SH-SY5Y (cell line): Measurements from ENCODE around the gene DISP1.

ENCODE experiments used
- GATA2 ChIP-seq: IDR thresholded peaks from 2 replicates; pipeline ENCODE4 v1.6.1; 2011; ENCODE audit warnings: mild to moderate bottlenecking, low read depth, low read length
- GATA3 ChIP-seq: IDR thresholded peaks from 2 replicates; pipeline ENCODE4 v1.6.1; 2011; ENCODE audit warnings: low read depth, mild to moderate bottlenecking, low read length, moderate library complexity

The DISP1 gene

DNA sequence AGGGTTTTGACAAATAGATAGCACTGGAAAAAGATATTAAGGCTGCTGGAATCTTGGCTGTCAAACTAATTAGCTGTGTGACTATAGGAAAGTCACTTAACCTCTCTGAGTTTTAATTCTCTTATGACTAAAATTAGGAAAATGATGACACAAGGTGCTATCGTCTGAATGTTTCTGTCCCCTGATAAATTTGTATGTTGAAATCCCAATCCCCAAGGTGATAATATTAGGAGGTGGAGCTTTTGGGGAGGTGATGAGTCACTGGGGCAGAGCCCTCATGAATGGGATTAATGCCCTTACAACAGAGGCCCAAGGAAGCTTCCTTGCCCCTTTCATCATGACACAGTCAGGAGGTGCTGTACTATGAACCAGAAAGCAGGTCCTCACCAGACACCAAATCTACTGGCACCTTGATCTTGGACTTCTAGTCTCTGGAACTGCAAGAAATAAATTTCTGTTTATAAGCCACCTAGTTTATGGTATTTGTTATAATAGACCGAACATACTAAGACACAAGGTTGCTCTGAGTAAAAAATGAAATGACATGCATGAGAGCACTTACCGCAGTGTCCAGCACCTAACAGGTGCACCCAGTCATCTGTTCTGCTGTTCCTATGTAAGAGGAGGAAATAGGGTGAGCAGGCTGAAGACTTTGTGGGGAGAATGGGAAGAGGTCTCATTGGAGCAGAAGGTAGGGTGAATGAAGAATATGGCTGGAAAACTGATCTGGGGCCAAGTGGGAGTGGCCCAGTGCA, 26.3 kb upstream of the DISP1 start:
- TF ChIP-seq GATA2 (no peak), GATA3 (no peak)

DNA sequence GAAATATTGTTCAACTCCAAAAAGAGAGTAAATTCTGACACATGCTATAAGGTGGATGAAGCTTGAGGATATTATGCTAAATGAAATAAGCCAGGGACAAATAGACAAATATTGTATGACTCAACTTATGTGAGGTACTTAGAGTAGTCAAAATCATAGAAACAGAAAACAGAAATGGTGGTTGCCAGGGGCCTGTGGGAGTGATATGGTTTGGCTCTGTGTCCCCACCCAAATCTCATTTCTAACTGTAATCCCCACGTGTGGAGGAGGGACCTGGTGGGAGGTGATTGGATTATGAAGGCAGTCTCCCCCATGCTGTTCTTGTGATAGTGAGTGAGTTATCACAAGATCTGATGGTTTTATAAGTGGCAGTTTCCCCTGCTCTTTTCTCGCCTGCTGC, 24.7 kb upstream of the DISP1 start:
- TF ChIP-seq GATA2 (no peak), GATA3 (no peak)

DNA sequence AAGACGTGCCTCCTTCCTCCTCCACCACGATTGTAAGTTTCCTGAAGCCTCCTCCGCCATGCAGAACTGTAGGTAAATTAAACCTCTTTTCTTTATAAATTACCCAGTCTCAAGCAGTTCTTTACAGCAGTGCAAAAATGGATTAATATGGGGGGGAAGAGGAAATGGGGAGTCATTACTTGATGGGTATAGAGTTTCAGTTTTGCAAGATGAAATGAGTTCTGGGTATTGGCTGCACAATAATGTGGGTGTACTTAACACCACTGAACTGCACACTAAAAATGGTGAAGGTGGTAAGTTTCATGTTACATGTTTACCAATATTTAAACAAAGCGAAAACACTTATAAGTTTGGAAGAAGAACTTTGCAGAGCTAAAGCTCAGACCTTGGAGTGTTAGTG, 24.3 kb upstream of the DISP1 start:
- TF ChIP-seq GATA3: no peak
- no peak for TF ChIP-seq GATA2

DNA sequence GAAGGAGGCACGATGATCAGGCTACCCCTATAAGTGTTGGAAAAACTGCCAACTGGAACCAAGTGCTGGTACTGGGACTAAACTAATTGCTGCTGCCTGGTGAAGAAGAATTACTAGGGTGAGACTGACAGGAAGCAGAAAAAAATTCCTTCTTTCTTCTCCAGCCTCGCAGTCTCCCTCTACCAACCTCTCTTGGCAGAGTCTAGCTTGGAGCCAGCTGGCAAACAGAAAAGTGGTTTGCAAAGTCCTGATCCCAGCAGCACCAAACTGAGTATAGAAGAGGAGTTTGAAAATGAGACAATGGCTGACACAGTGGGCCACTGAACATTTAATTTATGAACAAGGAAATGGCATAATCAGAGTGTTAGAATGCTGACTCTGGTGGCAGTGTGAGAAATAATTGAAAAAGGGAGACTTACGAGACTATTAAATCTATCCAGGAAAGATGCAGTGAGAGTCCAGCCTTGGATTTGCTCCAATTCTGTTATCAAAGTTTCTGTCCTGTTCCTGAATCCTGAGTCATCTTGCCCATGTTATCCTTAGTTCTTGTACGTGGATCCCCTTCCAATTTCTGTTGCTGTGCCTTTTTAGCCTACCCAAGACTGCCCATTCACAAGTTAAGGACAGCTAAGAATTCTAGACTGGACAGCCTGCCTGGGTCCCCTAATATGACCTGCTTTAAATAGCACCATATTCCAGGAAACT, 23.7 kb upstream of the DISP1 start:
- TF ChIP-seq GATA3 (no peak), GATA2 (no peak)

DNA sequence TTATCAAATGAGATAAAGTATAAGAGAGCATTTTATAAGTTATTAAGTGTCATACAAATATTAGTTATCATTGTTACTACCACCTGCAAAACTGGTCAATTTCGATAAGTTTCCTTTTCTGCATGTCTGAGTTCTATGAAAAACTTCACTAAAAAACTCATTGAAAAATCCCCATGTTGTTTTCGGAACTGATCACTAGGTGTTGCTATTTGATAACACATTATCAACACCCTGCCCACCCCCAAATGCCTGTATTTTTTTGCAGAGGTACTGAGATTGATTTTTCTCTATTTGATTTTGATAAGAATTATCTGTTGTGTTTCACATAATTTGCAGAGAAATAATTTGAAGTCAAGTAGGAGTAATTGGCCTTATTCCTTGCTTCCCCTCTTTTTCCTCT, 22.1 kb upstream of the DISP1 start:
- TF ChIP-seq GATA2 (no peak), GATA3 (no peak)

DNA sequence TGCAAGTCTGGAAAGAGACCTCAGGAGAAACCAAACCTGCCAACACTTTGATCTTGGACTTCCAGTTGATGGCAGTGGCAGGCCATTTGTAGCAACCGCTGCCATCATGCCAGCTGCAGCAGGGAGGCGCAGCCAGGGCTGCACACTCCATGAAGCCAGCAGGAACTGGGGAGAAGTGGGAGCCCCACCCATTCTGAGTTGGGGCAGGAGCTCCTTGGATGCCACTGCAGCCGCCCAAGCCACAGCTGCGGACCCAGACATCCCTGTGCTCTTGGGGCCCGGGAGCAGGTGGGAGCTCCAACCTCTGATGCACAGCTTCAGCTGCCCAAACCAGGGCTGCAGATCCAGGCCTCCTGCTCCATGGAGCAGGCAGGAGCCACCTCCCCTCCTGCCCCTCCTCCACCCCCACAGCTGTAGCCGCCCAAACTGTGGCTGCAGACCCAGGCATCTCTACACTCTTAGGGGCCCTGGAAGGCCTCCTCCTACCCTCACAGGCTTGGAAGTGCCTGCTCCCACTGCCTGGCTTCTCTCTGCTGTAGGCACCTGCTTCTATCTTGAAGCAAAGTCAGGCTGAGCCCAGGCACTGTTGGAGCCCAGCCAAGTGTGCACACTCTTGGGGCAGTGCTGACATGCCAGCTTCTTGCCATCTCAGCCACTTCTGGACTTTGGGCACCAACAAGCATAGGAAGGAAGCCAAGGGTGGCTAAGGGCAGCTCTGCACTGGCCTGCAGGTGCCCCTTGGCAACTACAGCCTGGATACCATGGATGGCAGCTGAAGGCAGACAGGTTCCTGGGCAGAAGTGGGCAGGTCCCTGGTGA, 20.0 kb upstream of the DISP1 start:
- TF ChIP-seq GATA3: no peak
- no peak for TF ChIP-seq GATA2

DNA sequence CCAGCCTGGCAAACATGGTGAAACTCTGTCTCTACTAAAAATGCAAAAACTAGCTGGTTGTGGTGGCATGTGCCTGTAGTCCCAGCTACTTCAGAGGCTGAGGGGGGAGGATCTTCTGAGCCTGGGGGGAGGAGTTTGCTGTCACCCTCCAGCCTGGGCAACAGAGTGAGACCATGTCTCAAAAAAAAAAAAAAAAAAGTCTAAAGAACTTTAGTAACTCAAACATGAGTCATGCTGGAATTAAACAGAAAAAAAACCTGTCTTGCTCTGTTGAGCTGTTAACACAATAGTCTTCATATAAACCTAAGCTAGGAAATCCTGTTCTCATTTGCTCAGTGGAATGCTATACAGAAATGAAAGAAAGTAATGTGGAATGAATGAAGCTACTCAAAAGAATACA, 16.7 kb upstream of the DISP1 start:
- TF ChIP-seq GATA2 (no peak), GATA3 (no peak)

DNA sequence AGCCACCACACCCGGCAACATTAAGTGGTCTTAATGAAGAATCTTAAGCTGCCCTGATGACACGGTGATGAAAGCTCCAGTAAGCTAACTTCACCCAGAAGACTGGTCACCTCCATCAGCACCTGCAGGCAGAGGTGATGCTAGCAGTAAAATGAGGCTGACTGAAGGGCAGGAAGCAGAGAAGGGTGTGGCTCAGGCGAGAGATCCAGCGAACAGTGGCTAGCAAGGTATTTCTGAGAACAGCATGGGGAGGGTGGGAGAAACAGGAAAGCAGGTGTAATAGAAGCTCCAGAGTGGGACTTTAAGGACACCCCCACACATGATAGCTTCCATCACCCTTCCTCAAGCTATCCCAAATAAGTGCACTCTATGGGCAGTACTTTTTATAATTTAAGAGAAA, 15.9 kb upstream of the DISP1 start:
- TF ChIP-seq GATA2 (no peak), GATA3 (no peak)

DNA sequence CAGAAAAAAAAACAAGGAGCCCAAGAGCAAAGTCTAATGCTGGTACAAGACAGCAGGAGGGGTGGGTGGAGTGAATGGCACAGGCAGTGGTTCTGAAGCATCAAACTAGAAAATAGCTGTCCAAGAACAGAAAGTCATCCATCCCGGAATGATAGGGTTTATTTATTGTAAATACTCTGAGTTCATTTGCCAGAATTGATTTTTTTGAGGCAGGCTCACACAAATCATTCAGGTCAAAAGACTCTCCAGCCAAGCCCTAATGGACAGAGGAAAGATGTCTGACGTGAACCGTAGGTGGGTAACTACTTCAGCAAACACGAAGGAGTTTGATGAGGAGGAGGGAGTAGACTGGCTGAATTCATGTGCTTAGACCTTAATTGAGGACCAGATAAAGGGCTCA, 13.8 kb upstream of the DISP1 start:
- TF ChIP-seq GATA3: no peak
- TF ChIP-seq GATA2: no peak

DNA sequence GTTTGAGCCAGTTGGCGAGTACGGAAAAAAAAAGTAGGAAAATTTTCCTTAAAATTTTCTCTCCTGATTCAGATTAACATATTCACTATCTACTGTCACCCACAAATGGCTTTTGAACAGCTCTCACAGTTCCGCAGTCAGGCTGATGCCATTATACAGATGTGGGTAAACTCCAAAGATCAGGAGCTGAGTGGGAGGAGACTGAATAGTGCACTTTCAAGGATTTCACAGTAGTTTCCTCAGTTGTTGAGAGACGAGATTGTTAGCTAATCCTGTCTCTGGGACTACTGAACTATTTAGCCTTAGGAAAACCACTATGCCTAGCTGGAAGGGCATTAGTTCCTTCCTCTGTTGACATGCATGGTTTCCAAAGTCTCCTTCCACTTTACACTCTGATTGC, 3.2 kb upstream of the DISP1 start:
- no peak for TF ChIP-seq GATA3
- TF ChIP-seq GATA2: no peak

DNA sequence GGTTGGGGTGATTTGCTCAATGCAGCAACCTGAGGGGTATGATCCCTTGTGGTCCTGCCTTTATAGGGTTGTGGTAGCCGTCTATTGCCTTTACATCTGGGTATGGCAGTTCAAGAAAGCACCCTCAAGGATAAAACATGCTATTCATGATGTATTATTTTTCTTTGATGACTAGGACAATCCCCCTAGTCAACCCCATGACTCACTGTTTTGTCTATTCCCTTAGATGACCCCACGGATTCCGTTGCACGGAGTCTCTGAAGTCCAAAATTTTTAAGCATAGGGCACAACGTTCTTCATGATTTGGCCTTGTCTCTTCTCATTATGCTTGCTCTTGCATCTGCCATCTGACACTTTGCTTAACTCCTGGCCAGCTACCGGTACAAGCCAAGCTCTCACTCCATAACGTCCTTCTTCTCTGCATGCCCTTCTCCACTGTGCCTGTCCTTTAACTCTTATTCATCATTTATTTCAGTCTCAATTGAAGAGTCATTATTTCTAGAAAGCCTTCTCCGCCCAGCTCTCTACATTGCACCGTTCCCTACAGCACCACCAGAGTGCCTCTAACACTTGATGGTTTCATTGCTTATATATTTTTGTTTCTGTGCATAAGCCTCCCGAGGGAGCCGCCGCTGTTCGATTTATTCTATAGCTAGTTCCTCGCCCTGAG, 838 bp upstream of the DISP1 start:
- TF ChIP-seq GATA3 (no peak), GATA2 (no peak)

DNA sequence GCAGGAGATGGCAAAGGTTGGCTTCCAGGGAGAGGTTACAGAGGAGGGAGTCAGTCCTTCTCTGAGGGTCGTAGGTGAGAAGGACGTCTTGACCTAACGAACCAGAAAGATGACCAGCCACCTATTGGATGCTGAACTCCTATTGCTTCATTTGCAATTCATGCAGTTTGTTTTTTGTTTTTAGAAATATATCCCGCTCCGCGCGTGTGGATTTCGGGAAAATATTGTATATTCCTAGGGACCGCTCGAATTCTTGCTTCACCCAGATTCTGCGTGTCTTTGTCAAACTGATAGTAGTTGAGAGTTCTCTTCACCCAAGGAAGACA, 564 bp downstream of the DISP1 start:
- TF ChIP-seq GATA3 (no peak), GATA2 (no peak)

DNA sequence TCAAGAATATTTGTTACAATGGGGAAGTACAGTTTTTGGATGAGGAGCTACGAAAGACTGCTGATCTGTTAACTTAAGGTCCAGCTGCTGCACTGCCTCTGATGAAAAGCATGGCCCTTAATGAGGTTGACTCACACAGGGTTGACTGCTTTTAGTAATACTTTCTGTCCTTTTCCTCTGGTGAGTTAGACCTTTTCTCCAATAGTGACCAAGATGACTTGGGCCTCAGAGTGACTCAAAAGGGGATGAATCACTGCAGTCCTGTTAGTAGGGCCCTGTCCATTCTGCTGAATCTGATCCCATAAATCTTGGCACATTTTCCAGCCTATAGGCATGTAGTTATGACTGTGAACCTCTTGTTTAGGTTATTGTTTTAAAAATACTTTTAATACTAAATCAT, 2.7 kb downstream of the DISP1 start:
- TF ChIP-seq GATA3 (no peak), GATA2 (no peak)

DNA sequence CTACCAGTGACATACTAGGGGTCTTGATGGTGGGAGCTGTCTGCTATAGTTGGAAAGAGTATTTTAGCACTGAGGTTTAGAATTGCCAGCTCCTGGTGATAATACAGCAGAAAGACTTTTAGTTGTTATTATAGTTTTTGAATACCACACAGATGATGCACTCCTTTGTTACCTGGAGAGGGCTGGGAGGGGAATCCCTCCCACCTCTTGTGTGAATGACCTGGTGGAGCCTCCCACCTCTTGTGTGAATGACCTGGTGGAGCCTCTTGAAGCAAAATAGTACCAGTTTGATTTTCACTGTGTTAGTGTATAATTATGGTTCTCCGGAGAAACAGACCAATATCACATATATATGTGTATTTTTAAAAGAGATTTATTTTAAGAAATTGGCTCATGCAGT, 3.3 kb downstream of the DISP1 start:
- TF ChIP-seq GATA3: no peak
- TF ChIP-seq GATA2: no peak
